ENCODE results near the gene XAF1. TPM values are rescaled to one million over a fixed set of nuclear protein-coding genes. Genes with fewer than 3 reads are reported as not detected.

Gene XAF1
- total RNA-seq, 2 donors from 2014 or later = 10.4 to 21.8 TPM

DNA sequence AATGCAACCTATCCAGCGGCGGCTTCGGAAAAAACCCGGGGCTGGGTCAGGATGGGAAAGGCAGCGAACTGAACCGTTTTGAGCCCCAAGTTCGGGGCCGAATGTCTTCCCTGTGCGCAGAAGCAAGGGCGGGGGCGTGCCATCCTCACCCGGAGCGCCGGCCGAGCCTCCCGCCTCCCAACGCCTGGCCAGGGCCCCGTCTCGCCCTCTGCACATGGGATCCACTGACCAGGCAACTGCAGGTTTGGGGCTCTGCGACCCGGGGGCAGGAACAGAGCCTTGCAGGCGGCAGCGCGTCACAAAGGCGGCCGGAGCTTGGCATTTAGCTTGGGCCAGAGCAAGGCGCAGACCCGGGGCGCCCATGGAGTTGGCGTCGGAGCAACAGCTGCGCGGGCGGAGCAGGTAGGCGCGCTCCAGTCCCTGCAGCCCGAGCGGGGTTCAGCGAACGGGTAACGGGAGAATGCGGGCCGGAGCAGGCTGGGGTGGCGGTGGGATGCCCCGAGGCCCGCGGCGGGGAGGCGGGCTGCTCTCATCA lies 20.1 kb downstream of the XAF1 start, which contains the start of gene FBXO39:
Gene FBXO39, plus strand, starts transcription at position 345 of the 535 bp plus-strand sequence. CDS start 3,654 bp downstream, outside the sequence.
- intact Hi-C loops (cut with DNase I) = no loop called here
- no peak for DNase-seq (ENCODE audit: low spot score)
- no peak for TF ChIP-seq POLR2AphosphoS5 (IDR thresholded peaks at IDR 0.05)
- TF ChIP-seq, protein P1, sequence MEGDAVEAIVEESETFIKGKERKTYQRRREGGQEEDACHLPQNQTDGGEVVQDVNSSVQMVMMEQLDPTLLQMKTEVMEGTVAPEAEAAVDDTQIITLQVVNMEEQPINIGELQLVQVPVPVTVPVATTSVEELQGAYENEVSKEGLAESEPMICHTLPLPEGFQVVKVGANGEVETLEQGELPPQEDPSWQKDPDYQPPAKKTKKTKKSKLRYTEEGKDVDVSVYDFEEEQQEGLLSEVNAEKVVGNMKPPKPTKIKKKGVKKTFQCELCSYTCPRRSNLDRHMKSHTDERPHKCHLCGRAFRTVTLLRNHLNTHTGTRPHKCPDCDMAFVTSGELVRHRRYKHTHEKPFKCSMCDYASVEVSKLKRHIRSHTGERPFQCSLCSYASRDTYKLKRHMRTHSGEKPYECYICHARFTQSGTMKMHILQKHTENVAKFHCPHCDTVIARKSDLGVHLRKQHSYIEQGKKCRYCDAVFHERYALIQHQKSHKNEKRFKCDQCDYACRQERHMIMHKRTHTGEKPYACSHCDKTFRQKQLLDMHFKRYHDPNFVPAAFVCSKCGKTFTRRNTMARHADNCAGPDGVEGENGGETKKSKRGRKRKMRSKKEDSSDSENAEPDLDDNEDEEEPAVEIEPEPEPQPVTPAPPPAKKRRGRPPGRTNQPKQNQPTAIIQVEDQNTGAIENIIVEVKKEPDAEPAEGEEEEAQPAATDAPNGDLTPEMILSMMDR (IDR thresholded peaks at IDR 0.05) = no peak
- no peak for TF ChIP-seq POLR2A (IDR thresholded peaks at IDR 0.05)
- H3K4me3 ChIP-seq = no peak within 1 kb of the TSS
- H3K36me3 ChIP-seq = no peaks in the 10 kb centered on the region
- no peaks in the 10 kb centered on the region for H3K27me3 ChIP-seq (replicated peaks; ENCODE audit: insufficient read depth)
- no peaks in the 10 kb centered on the region for H3K9me3 ChIP-seq
- 7% methylated on average over 18 of the region's 49 CpGs for WGBS
- H3K27ac ChIP-seq = no peak within 1 kb of the TSS
- H3K4me1 ChIP-seq (replicated peaks) = no peaks in the 10 kb centered on the region

DNA sequence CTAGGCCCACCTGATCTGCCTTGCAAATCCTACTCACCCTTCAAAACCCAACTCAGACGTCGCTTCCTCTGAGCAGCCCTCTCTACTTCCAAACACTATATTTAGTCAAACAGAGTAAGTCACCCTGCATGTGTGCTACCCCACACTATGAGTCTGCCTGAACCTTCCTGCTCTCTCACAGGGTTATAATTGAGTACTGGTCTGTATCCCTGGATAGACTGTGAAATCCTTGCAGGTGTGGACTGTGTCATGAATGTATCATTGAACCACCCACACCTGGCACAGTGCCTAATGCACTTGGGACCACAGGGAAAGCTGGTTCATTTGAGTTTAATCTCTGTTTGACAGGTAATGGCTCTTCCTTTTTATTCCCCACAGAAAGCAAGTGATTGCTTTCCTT lies 23.6 kb downstream of the XAF1 start:
- TF ChIP-seq, protein P1 (IDR thresholded peaks at IDR 0.05) = no peak
- TF ChIP-seq POLR2A (IDR thresholded peaks at IDR 0.05) (no peak), POLR2AphosphoS5 (IDR thresholded peaks at IDR 0.05) (no peak)
- H3K27me3 ChIP-seq (replicated peaks; ENCODE audit: insufficient read depth) = no peaks in the 10 kb centered on the region
- H3K4me3 ChIP-seq = no peak overlapping the region
- intact Hi-C loops (cut with DNase I) = no loop called here
- H3K9me3 ChIP-seq = no peaks in the 10 kb centered on the region
- no peak overlapping the region for H3K27ac ChIP-seq
- no peaks in the 10 kb centered on the region for H3K4me1 ChIP-seq (replicated peaks)
- H3K36me3 ChIP-seq = no peaks in the 10 kb centered on the region
- 60% methylated on average over 2 of the region's 2 CpGs for WGBS
- DNase-seq (ENCODE audit: low spot score) = no peak

DNA sequence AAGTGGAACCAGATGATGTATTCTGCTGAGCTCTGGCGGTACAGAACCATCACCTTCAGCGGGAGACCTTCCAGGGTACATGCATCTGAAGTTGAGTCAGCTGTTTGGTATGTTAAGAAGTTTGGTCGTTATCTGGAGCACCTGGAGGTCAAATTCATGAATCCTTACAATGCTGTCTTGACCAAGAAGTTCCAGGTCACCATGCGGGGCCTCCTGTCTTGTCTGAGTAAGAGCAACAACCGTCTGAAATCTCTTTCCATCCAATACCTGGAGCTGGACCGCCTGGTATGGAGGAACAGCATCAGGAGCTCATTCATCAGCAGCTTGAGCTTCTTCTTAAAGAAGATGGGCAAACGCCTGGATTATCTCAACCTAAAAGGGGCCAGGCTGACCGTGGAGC lies 24.2 kb downstream of the XAF1 start:
- Histone ChIP-seq H3K36me3 (no peaks in the 10 kb centered on the region), H3K9me3 (no peaks in the 10 kb centered on the region), H3K4me3 (no peak overlapping the region), H3K27me3 (replicated peaks; ENCODE audit: insufficient read depth) (no peaks in the 10 kb centered on the region), H3K27ac (no peak overlapping the region), H3K4me1 (replicated peaks) (no peaks in the 10 kb centered on the region)
- TF ChIP-seq, protein P1 (IDR thresholded peaks at IDR 0.05) = no peak
- TF ChIP-seq POLR2AphosphoS5 (IDR thresholded peaks at IDR 0.05) = no peak
- TF ChIP-seq POLR2A (IDR thresholded peaks at IDR 0.05) = no peak
- intact Hi-C loops (cut with DNase I) = no loop called here
- DNase-seq (ENCODE audit: low spot score) = no peak
- 83% methylated on average over 8 of the region's 8 CpGs for WGBS

DNA sequence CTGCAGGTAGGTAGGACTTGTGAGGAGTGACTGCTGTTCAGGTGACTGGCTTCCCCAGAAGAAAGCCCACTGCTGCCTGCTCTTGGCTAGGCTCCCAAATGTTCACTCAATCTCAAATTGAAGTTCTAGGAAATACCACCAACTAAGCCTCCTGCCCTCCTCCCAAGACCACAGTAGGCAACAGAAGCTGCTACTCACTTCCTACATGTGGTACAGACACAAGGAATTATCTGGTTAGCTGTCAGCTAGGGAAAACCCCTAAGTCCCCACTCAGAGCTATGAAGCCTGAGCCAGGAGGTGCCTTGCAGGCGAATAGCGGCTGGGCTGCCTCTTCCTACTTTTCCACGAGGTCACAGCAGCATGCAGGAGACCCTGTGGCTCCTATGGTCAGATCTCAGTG lies 25.0 kb downstream of the XAF1 start:
- DNase-seq (ENCODE audit: low spot score) = no peak
- TF ChIP-seq POLR2AphosphoS5 (IDR thresholded peaks at IDR 0.05) (no peak), POLR2A (IDR thresholded peaks at IDR 0.05) (no peak)
- TF ChIP-seq, protein P1 (IDR thresholded peaks at IDR 0.05) = no peak
- Histone ChIP-seq H3K4me3 (no peak overlapping the region), H3K9me3 (no peaks in the 10 kb centered on the region), H3K4me1 (replicated peaks) (no peaks in the 10 kb centered on the region), H3K27ac (no peak overlapping the region), H3K36me3 (no peaks in the 10 kb centered on the region), H3K27me3 (replicated peaks; ENCODE audit: insufficient read depth) (no peaks in the 10 kb centered on the region)
- intact Hi-C loops (cut with DNase I) = no loop called here
- WGBS = 66% methylated on average over 3 of the region's 3 CpGs

DNA sequence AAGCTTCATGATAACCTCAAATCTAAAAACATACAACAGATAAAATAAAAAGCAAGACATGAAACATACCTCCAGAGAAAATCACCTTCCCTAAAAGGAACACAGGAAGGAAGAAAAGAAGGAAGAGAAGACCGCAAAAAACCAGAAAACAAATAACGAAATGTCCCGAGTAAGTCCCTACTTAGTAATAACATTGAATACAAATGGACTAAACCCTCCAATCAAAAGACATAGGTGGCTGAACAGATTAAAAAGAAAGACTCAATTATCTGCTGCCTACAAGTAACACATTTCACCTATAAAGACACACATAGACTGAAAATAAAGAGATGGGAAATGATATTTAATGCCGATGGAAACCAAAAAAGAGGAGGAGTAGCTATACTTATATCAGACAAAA lies 26.4 kb downstream of the XAF1 start:
- DNase-seq (ENCODE audit: low spot score) = no peak
- H3K4me3 ChIP-seq = no peak overlapping the region
- H3K27me3 ChIP-seq (replicated peaks; ENCODE audit: insufficient read depth) = no peaks in the 10 kb centered on the region
- no peak overlapping the region for H3K27ac ChIP-seq
- H3K9me3 ChIP-seq = no peaks in the 10 kb centered on the region
- no peaks in the 10 kb centered on the region for H3K36me3 ChIP-seq
- H3K4me1 ChIP-seq (replicated peaks) = no peaks in the 10 kb centered on the region
- WGBS = 79% methylated on average over 4 of the region's 4 CpGs
- TF ChIP-seq, protein P1 (IDR thresholded peaks at IDR 0.05) = no peak
- TF ChIP-seq POLR2A (IDR thresholded peaks at IDR 0.05) (no peak), POLR2AphosphoS5 (IDR thresholded peaks at IDR 0.05) (no peak)
- intact Hi-C loops (cut with DNase I) = no loop called here

All from prostate gland (tissue), 2 donors.